GM23338 (cell line): ENCODE data around the gene ARF5. TPM values are rescaled to one million over a fixed set of nuclear protein-coding genes. Genes with fewer than 3 reads are reported as not detected.

Experiments used
- ATAC-seq: fragments of 200-7000 bp; cut with Tn5 transposase; 3 replicates; pipeline ENCODE4 v1.9.1; 2020
- DNase-seq: peaks from one replicate; pipeline ENCODE4 v3.0.0-alpha.2; 2015; ENCODE audit warnings: low spot score
- H2AFZ ChIP-seq: fragments of 200-600 bp; sonication (generic); 2 replicates; pipeline ENCODE4 v1.8.0; 2016; ENCODE audit warnings: antibody characterized with exemption, mild to moderate bottlenecking, moderate library complexity
- H3F3A ChIP-seq: fragments of 200-600 bp; sonication (generic); replicated peaks from 2 replicates; pipeline ENCODE4 v1.8.0; 2017; ENCODE audit warnings: antibody characterized with exemption, mixed run types, low read depth
- H3K27ac ChIP-seq: fragments of 200-600 bp; sonication (generic); 2 replicates; pipeline ENCODE4 v1.6.1; 2016; ENCODE audit warnings: low read depth
- H3K27me3 ChIP-seq: fragments of 200-600 bp; sonication (generic); 2 replicates; pipeline ENCODE4 v1.8.0; 2016; ENCODE audit warnings: mild to moderate bottlenecking, mixed run types, moderate library complexity; ENCODE audit not compliant: insufficient read depth
- H3K36me3 ChIP-seq: fragments of 200-600 bp; sonication (generic); 2 replicates; pipeline ENCODE4 v1.8.0; 2016; ENCODE audit warnings: mild to moderate bottlenecking; ENCODE audit not compliant: insufficient read depth
- H3K4me1 ChIP-seq: fragments of 200-600 bp; sonication (generic); 2 replicates; pipeline ENCODE4 v1.8.0; 2016; ENCODE audit warnings: mild to moderate bottlenecking, moderate library complexity; ENCODE audit not compliant: insufficient read depth
- H3K4me2 ChIP-seq: fragments of 200-600 bp; sonication (generic); 2 replicates; pipeline ENCODE4 v1.7.1; 2017; ENCODE audit warnings: mixed run types
- H3K4me3 ChIP-seq: fragments of 200-600 bp; sonication (generic); 2 replicates; pipeline ENCODE4 v1.6.1; 2016; ENCODE audit warnings: mixed run types
- H3K79me2 ChIP-seq: fragments of 200-600 bp; sonication (generic); replicated peaks from 2 replicates; pipeline ENCODE4 v1.8.0; 2017; ENCODE audit warnings: mild to moderate bottlenecking; ENCODE audit not compliant: insufficient read depth
- H3K9me2 ChIP-seq: fragments of 200-600 bp; sonication (generic); 2 replicates; pipeline ENCODE4 v1.8.0; 2017; ENCODE audit not compliant: insufficient read depth
- H4K20me1 ChIP-seq: fragments of 200-600 bp; sonication (generic); replicated peaks from 2 replicates; pipeline ENCODE4 v1.8.0; 2017; ENCODE audit warnings: mild to moderate bottlenecking; ENCODE audit not compliant: insufficient read depth
- H3K27ac Mint-ChIP-seq: 2 replicates; pipeline ENCODE4 v1.8.0; 2020; ENCODE audit warnings: inconsistent platforms, mild to moderate bottlenecking, moderate library complexity, mixed read lengths
- H3K27me3 Mint-ChIP-seq: 3 replicates; pipeline ENCODE4 v1.8.0; 2022; ENCODE audit warnings: low read depth, mild to moderate bottlenecking, moderate library complexity, mixed read lengths, inconsistent platforms; ENCODE audit not compliant: insufficient read depth, poor library complexity
- H3K36me3 Mint-ChIP-seq: 3 replicates; pipeline ENCODE4 v1.8.0; 2021; ENCODE audit warnings: low read depth, mild to moderate bottlenecking, inconsistent platforms, moderate library complexity, mixed read lengths
- H3K4me1 Mint-ChIP-seq: 3 replicates; pipeline ENCODE4 v1.8.0; 2020; ENCODE audit warnings: mild to moderate bottlenecking, inconsistent platforms, mixed read lengths
- H3K4me3 Mint-ChIP-seq: 3 replicates; pipeline ENCODE4 v1.8.0; 2021; ENCODE audit warnings: moderate library complexity, mild to moderate bottlenecking, inconsistent platforms, mixed read lengths
- H3K9me3 Mint-ChIP-seq: 3 replicates; pipeline ENCODE4 v1.8.0; 2020; ENCODE audit warnings: moderate library complexity, mild to moderate bottlenecking, inconsistent platforms, mixed read lengths
- CREB1 ChIP-seq: fragments of 250-450 bp; sonication (Bioruptor Pico); IDR thresholded peaks from 2 replicates; pipeline ENCODE4 v1.5.0; 2020; ENCODE audit warnings: low read depth, mild to moderate bottlenecking, moderate library complexity
- EZH2 ChIP-seq: fragments of 200-600 bp; sonication (generic); IDR thresholded peaks from one replicate; pipeline ENCODE4 v1.8.0; 2017; ENCODE audit warnings: antibody characterized with exemption, mild to moderate bottlenecking, low read depth; ENCODE audit not compliant: unreplicated experiment
- EZH2phosphoT487 ChIP-seq: fragments of 200-600 bp; sonication (generic); IDR thresholded peaks from one replicate; pipeline ENCODE4 v1.8.1; 2018; ENCODE audit warnings: antibody characterized with exemption; ENCODE audit not compliant: unreplicated experiment
- JUNB ChIP-seq: IDR thresholded peaks from one replicate; pipeline ENCODE4 v1.6.1; 2016; ENCODE audit warnings: antibody characterized with exemption; ENCODE audit not compliant: unreplicated experiment
- NANOG ChIP-seq: IDR thresholded peaks from 2 replicates; pipeline ENCODE4 v1.6.1; 2016; ENCODE audit warnings: antibody characterized with exemption, borderline replicate concordance
- POLR2AphosphoS5 ChIP-seq: IDR thresholded peaks from 2 replicates; pipeline ENCODE4 v1.6.1; 2016; ENCODE audit warnings: antibody characterized with exemption, low read depth
- STAT1 ChIP-seq: IDR thresholded peaks from one replicate; pipeline ENCODE4 v1.6.1; 2016; ENCODE audit warnings: antibody characterized with exemption; ENCODE audit not compliant: unreplicated experiment
- ZNF114 ChIP-seq: fragments of 250-450 bp; sonication (Bioruptor Pico); IDR thresholded peaks from 2 replicates; pipeline ENCODE4 v1.5.0; 2020; ENCODE audit warnings: mild to moderate bottlenecking, moderate library complexity
- ZNF331 ChIP-seq: fragments of 250-450 bp; sonication (Bioruptor Pico); IDR thresholded peaks from 2 replicates; pipeline ENCODE4 v1.5.0; 2020; ENCODE audit warnings: low read depth, mild to moderate bottlenecking, moderate library complexity
- ZNF462 ChIP-seq: fragments of 250-450 bp; sonication (Bioruptor Pico); IDR thresholded peaks from 2 replicates; pipeline ENCODE4 v1.5.0; 2020; ENCODE audit warnings: mild to moderate bottlenecking, moderate library complexity
- polyA plus RNA-seq: library from polyadenylated mRNA; unstranded; fragments of >200 nt; fragmentation: Nextera tagmentation; extraction: Ambion mirVana; gene quantifications from 2 replicates; pipeline ENCODE4 v1.2.1, GENCODE V29; 2016
- total RNA-seq: library from RNA; depleted of rRNA; stranded (reverse); fragments of >200 nt; shearing (Covaris generic); gene quantifications from 2 replicates; pipeline ENCODE4 v1.2.3, GENCODE V29; 2014
- TF ChIP-seq, protein P1 (sequence below): IDR thresholded peaks from 2 replicates; pipeline ENCODE4 v1.6.1; 2016; ENCODE audit warnings: antibody characterized with exemption
- TF ChIP-seq, protein P2 (sequence below), 2 experiments: fragments of 200-600 bp in 1 of 2; sonication (generic) in 1 of 2; conservative IDR thresholded peaks; 2 replicates each; pipeline versions ENCODE4 v1.5.1 to v1.6.1; 2016 to 2017; ENCODE audit warnings: antibody characterized with exemption in 2 of 2, low read depth in 2 of 2, mild to moderate bottlenecking in 2 of 2, moderate library complexity in 1 of 2
- TF ChIP-seq, protein P3 (sequence below): IDR thresholded peaks from one replicate; pipeline ENCODE4 v1.6.1; 2018; ENCODE audit warnings: antibody characterized with exemption; ENCODE audit not compliant: unreplicated experiment

The ARF5 gene
- total and polyA plus RNA-seq, 2 experiments from 2014 or later: 196 to 201 TPM

GRCh38 chr7:127618042-127618441 lies 29.8 kb downstream of the ARF5 start, which contains the start of gene PAX4:
Gene PAX4 (minus strand): TSS chr7:127618142. CDS start chr7:127615928, 2,214 bp downstream.
- Histone ChIP-seq H3K36me3 (no peaks in the 10 kb centered on the region), H2AFZ (no peak within 1 kb of the TSS), H3F3A (no peaks in the 10 kb centered on the region), H3K79me2 (no peaks in the 10 kb centered on the region), H3K4me2 (no peak within 1 kb of the TSS), H4K20me1 (no peaks in the 10 kb centered on the region), H3K9me2 (0 out of 2 replicates have a peak, but pooled peaks cover 4% of the 10 kb centered on the region), H3K4me3 (no peak within 1 kb of the TSS), H3K27ac (no peak within 1 kb of the TSS), H3K27me3 (peaks cover 65% of the 10 kb centered on the region), H3K4me1 (no peaks in the 10 kb centered on the region; the same call in 1 of the 2 replicates)
- no peak within 1 kb of the TSS for H3K27ac Mint-ChIP-seq
- DNase-seq (no peak), ATAC-seq (no peak)
- TF ChIP-seq ZNF114 (CRISPR knock-in tag) (no peak), ZNF462 (no peak), STAT1 (no peak), JUNB (no peak), CREB1 (CRISPR knock-in tag) (no peak), ZNF331 (CRISPR knock-in tag) (no peak), POLR2AphosphoS5 (no peak), EZH2 (no peak), NANOG (no peak), EZH2phosphoT487 (no peak)
- TF ChIP-seq, protein P1, sequence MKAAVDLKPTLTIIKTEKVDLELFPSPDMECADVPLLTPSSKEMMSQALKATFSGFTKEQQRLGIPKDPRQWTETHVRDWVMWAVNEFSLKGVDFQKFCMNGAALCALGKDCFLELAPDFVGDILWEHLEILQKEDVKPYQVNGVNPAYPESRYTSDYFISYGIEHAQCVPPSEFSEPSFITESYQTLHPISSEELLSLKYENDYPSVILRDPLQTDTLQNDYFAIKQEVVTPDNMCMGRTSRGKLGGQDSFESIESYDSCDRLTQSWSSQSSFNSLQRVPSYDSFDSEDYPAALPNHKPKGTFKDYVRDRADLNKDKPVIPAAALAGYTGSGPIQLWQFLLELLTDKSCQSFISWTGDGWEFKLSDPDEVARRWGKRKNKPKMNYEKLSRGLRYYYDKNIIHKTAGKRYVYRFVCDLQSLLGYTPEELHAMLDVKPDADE: no peak
- TF ChIP-seq, protein P2, sequence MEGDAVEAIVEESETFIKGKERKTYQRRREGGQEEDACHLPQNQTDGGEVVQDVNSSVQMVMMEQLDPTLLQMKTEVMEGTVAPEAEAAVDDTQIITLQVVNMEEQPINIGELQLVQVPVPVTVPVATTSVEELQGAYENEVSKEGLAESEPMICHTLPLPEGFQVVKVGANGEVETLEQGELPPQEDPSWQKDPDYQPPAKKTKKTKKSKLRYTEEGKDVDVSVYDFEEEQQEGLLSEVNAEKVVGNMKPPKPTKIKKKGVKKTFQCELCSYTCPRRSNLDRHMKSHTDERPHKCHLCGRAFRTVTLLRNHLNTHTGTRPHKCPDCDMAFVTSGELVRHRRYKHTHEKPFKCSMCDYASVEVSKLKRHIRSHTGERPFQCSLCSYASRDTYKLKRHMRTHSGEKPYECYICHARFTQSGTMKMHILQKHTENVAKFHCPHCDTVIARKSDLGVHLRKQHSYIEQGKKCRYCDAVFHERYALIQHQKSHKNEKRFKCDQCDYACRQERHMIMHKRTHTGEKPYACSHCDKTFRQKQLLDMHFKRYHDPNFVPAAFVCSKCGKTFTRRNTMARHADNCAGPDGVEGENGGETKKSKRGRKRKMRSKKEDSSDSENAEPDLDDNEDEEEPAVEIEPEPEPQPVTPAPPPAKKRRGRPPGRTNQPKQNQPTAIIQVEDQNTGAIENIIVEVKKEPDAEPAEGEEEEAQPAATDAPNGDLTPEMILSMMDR (conservative IDR thresholded peaks at IDR 0.05; ENCODE audit: low read depth in 2 of 2): no peak
- TF ChIP-seq, protein P3, sequence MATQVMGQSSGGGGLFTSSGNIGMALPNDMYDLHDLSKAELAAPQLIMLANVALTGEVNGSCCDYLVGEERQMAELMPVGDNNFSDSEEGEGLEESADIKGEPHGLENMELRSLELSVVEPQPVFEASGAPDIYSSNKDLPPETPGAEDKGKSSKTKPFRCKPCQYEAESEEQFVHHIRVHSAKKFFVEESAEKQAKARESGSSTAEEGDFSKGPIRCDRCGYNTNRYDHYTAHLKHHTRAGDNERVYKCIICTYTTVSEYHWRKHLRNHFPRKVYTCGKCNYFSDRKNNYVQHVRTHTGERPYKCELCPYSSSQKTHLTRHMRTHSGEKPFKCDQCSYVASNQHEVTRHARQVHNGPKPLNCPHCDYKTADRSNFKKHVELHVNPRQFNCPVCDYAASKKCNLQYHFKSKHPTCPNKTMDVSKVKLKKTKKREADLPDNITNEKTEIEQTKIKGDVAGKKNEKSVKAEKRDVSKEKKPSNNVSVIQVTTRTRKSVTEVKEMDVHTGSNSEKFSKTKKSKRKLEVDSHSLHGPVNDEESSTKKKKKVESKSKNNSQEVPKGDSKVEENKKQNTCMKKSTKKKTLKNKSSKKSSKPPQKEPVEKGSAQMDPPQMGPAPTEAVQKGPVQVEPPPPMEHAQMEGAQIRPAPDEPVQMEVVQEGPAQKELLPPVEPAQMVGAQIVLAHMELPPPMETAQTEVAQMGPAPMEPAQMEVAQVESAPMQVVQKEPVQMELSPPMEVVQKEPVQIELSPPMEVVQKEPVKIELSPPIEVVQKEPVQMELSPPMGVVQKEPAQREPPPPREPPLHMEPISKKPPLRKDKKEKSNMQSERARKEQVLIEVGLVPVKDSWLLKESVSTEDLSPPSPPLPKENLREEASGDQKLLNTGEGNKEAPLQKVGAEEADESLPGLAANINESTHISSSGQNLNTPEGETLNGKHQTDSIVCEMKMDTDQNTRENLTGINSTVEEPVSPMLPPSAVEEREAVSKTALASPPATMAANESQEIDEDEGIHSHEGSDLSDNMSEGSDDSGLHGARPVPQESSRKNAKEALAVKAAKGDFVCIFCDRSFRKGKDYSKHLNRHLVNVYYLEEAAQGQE: no peak
- H3K27me3 Mint-ChIP-seq: peaks cover 43% of the 10 kb centered on the region
- H3K9me3 Mint-ChIP-seq: no peaks in the 10 kb centered on the region
- no peak within 1 kb of the TSS; the same call in 2 of the 3 replicates for H3K4me3 Mint-ChIP-seq
- no peaks in the 10 kb centered on the region for H3K36me3 Mint-ChIP-seq
- H3K4me1 Mint-ChIP-seq: peaks cover 17% of the 10 kb centered on the region
